NCI-H2196 treated with DMSO at 0.1 percent for 48 hours (cell line): ENCODE measurements around the gene KIRREL3.

Experiments used
- DNase-seq: peaks from one replicate; lab custom pipeline; 2025; ENCODE audit not compliant: unreplicated experiment; lab: John Stamatoyannopoulos, UW

The KIRREL3 gene

GRCh38 chr11:126607374-126607773 lies 393.2 kb downstream of the KIRREL3 start:
- DNase-seq: peak; percentile 14

- DNase-seq: no peak
These were observed 394.1 kb downstream of the KIRREL3 start for GRCh38 chr11:126606484-126606883.

GRCh38 chr11:126604461-126604860 lies 396.1 kb downstream of the KIRREL3 start:
- no peak for DNase-seq

- DNase-seq: no peak
These were observed 397.1 kb downstream of the KIRREL3 start for GRCh38 chr11:126603486-126603885.

- DNase-seq: no peak
These were observed 397.6 kb downstream of the KIRREL3 start for GRCh38 chr11:126602993-126603392.

- no peak for DNase-seq
These were observed 398.1 kb downstream of the KIRREL3 start for GRCh38 chr11:126602349-126602940.

- DNase-seq: no peak
These were observed 398.9 kb downstream of the KIRREL3 start for GRCh38 chr11:126601550-126602215.

GRCh38 chr11:126601136-126601535 lies 399.4 kb downstream of the KIRREL3 start:
- DNase-seq: no peak

GRCh38 chr11:126599217-126599897 lies 401.2 kb downstream of the KIRREL3 start:
- DNase-seq: no peak

GRCh38 chr11:126598344-126599216 lies 402.0 kb downstream of the KIRREL3 start:
- DNase-seq: no peak

GRCh38 chr11:126597041-126597440 lies 403.5 kb downstream of the KIRREL3 start:
- no peak for DNase-seq

- no peak for DNase-seq
These were observed 404.1 kb downstream of the KIRREL3 start for GRCh38 chr11:126596474-126596873.

- no peak for DNase-seq
These were observed 405.0 kb downstream of the KIRREL3 start for GRCh38 chr11:126595560-126595959.

- DNase-seq: peak; percentile 33
These were observed 405.6 kb downstream of the KIRREL3 start for GRCh38 chr11:126594921-126595367.

- no peak for DNase-seq
These were observed 407.8 kb downstream of the KIRREL3 start for GRCh38 chr11:126592496-126593410.

- no peak for DNase-seq
These were observed 408.5 kb downstream of the KIRREL3 start for GRCh38 chr11:126591966-126592489.

GRCh38 chr11:126589492-126589803 lies 411.1 kb downstream of the KIRREL3 start:
- no peak for DNase-seq

- peak; percentile 42 for DNase-seq
These were observed 411.7 kb downstream of the KIRREL3 start for GRCh38 chr11:126588630-126589491.

- DNase-seq: no peak
These were observed 413.0 kb downstream of the KIRREL3 start for GRCh38 chr11:126587541-126587940.
